Heart right ventricle (tissue), 16 donors: ENCODE measurements around the gene PIK3AP1. TPM values are rescaled to one million over a fixed set of nuclear protein-coding genes. Genes with fewer than 3 reads are reported as not detected.
"Not testable (repeated sequence)": the region's sequence is repeated elsewhere in the genome, so short reads cannot be mapped to it uniquely, and the experiment has no call there.

Source experiments
- ATAC-seq, 8 donors: fragments of 200-7000 bp; cut with Tn5 transposase; one replicate each; pipeline ENCODE4 v1.9.1; 2020; ENCODE audit warnings: mild to moderate bottlenecking in 8 of 8, moderate library complexity in 8 of 8, moderate number of reproducible peaks in 1 of 8
- DNase-seq, 2 donors: peaks; one replicate each; pipeline ENCODE4 v3.0.0-alpha.2; 2020
- H3K27ac ChIP-seq, 10 donors: fragments of 200-600 bp; sonication (generic) in 2 of 10; one replicate each; pipeline versions ENCODE4 v1.5.0 to v1.8.0; 2020 to 2022; ENCODE audit warnings: mild to moderate bottlenecking in 3 of 10
- H3K27me3 ChIP-seq, 7 donors: fragments of 200-600 bp; one replicate each; pipeline ENCODE4 v1.8.0; 2021 to 2022; ENCODE audit warnings: mild to moderate bottlenecking in 2 of 7
- H3K36me3 ChIP-seq, 9 donors: fragments of 200-600 bp; sonication (generic) in 1 of 9; one replicate each; pipeline versions ENCODE4 v1.5.0 to v1.8.0; 2020 to 2022; ENCODE audit warnings: mild to moderate bottlenecking in 2 of 9
- H3K4me1 ChIP-seq, 9 donors: fragments of 200-600 bp; sonication (generic) in 1 of 9; one replicate each; pipeline versions ENCODE4 v1.5.0 to v1.8.0; 2020 to 2022; ENCODE audit warnings: mild to moderate bottlenecking in 4 of 9
- H3K4me3 ChIP-seq, 10 donors: fragments of 200-600 bp; sonication (generic) in 2 of 10; one replicate each; pipeline versions ENCODE4 v1.5.0 to v1.8.0; 2020 to 2022; ENCODE audit warnings: mild to moderate bottlenecking in 7 of 10, moderate library complexity in 2 of 10
- H3K9me3 ChIP-seq, 11 donors: fragments of 200-600 bp in 10 of 11; sonication (generic) in 2 of 11; one replicate each; pipeline versions ENCODE4 v1.5.0 to v1.8.0; 2013 to 2022; ENCODE audit warnings: mild to moderate bottlenecking in 2 of 11, control low read depth in 1 of 11, moderate library complexity in 1 of 11
- WGBS, 2 donors: extraction: QIAGEN DNeasy Blood & Tissue Kit; methylation state at CpG; one replicate each; pipeline ENCODE4 v1.1.7; 2013; ENCODE audit warnings: inconsistent platforms in 1 of 2; 5-methylcytosine and 5-hydroxymethylcytosine counted together
- intact Hi-C, 10 donors: fragments of 100-400 bp; cut with DNase I; formaldehyde crosslinking; loops; one replicate each; pipeline versions ENCODE4 v1.11.1 to v1.14.2; 2022
- polyA plus RNA-seq, 2 donors: library from polyadenylated mRNA; stranded (reverse); fragments of 200-250 nt; gene quantifications; one replicate each; pipeline ENCODE4 v1.2.3, GENCODE V29; 2013
- total RNA-seq, 10 donors: library from RNA; stranded (reverse); fragmentation: NEBNext Ultra II Directional in 3 of 10; extraction: Animal tissue kit (Norgen Biotek cat#: 25700) in 3 of 10; gene quantifications; one replicate each; pipeline versions ENCODE4 v1.2.1 to v1.2.4, GENCODE V29; 2021 to 2023
- TF ChIP-seq, protein P1 (sequence below), 9 donors: fragments of 200-600 bp; sonication (generic) in 2 of 9; IDR thresholded peaks; one replicate each; pipeline versions ENCODE4 v1.5.0 to v1.8.0; 2021 to 2022; ENCODE audit warnings: antibody characterized with exemption in 9 of 9, mild to moderate bottlenecking in 5 of 9, moderate library complexity in 1 of 9
- donor health status: Arrhythmogenic right ventricular cardiomyopathy.
- donor health status: ischemic (EF 13 %, LVEDD 7.1; RV severe dilation, severe dysfunction).
- donor health status: healthy with polysubstance abuse.
- donor health status: DM: no; HTN: yes; CAD: no.
- donor health status: DM: no; HTN: no; CAD: no.
- donor health status: ischemic (EF 25% LVEDD 6.9; RV normal size, moderate dysfunction).
- donor health status: ischemic (EF 25% LVEDD 5.7; RV mildly dilated, moderate dysfunction).
- donor health status: healthy.
- donor health status: DM: yes; HTN: yes; CAD: no.
- donor health status: Ischemic cardiomyopathy.
- donor health status: ischemic (EF 35%, LVEDD 5.7; RV mildly dilated, moderate dysfunction).
- donor health status: nonischemic (EF 11% LVEDD 7.7; RV severe dilation, severe dysfunction).
- donor health status: DM: yes; HTN: yes; CAD: no.
- donor health status: PGD.
- donor health status: ischemic (EF 29% LVEDD 5.4; RV normal size, mild dysfunction).
- donor health status: nonischemic (EF 23%, LVEDD 6.1; RV moderate dilation, normal function).

Gene PIK3AP1
- total and polyA plus RNA-seq, 12 donors: 1.0 to 22.1 (median 3.6) TPM

DNA sequence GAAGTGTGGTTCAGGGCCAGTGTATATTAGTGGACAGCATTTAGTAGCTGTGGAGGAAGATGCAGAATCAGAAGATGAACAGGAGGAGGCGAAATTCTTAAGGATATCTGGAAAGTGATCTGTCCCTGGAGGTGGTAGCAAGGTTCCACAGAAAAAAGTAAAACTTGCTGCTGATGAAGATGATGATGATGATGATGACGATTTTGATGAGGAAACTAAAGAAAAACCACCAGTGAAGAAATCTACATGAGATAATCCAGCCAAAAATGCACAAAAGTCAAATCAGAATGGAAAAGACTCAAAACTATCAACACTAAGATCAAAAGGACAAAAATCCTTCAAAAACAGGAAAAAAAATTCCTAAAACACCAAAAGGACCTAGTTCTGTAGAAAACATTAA is 159.8 kb downstream of the PIK3AP1 start:
- DNase-seq (no peak), ATAC-seq (no peak)
- peaks cover 0 to 93% (median 28%) of the 10 kb centered on the region in 9 donors for H3K36me3 ChIP-seq
- H3K9me3 ChIP-seq: no peaks in the 10 kb centered on the region
- H3K4me3 ChIP-seq: no peak overlapping the region
- H3K27ac ChIP-seq: no peak overlapping the region
- 98% methylated on average over 2 of the region's 2 CpGs for WGBS, 2 donors
- peaks cover 0 to 14% (median 0%) of the 10 kb centered on the region in 9 donors for H3K4me1 ChIP-seq
- intact Hi-C loops: no loop called here
- no peaks in the 10 kb centered on the region for H3K27me3 ChIP-seq
- TF ChIP-seq, protein P1, sequence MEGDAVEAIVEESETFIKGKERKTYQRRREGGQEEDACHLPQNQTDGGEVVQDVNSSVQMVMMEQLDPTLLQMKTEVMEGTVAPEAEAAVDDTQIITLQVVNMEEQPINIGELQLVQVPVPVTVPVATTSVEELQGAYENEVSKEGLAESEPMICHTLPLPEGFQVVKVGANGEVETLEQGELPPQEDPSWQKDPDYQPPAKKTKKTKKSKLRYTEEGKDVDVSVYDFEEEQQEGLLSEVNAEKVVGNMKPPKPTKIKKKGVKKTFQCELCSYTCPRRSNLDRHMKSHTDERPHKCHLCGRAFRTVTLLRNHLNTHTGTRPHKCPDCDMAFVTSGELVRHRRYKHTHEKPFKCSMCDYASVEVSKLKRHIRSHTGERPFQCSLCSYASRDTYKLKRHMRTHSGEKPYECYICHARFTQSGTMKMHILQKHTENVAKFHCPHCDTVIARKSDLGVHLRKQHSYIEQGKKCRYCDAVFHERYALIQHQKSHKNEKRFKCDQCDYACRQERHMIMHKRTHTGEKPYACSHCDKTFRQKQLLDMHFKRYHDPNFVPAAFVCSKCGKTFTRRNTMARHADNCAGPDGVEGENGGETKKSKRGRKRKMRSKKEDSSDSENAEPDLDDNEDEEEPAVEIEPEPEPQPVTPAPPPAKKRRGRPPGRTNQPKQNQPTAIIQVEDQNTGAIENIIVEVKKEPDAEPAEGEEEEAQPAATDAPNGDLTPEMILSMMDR (IDR thresholded peaks at IDR 0.05): no peak

DNA sequence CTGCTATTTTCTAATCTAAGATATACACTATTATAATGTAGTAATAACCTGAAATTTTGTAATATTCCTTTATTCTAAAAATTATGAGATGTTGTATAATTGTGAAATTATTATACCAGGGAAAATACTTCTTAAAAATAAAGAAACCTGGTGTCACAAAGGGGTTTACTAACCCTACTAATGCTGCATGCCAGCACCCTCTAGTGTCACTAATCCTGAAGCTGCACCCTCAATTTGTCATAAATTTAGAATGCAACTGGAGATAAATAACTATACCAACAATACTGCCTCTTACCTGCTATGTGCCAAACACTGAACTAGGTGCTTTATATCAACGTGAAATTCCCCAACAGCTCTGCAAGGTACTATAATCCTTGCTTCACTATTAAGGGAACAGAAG is 164.3 kb downstream of the PIK3AP1 start:
- Histone ChIP-seq H3K4me1 (peaks cover 0 to 3% (median 0%) of the 10 kb centered on the region in 9 donors), H3K27me3 (no peaks in the 10 kb centered on the region), H3K4me3 (no peak overlapping the region), H3K36me3 (peaks cover 0 to 90% (median 32%) of the 10 kb centered on the region in 9 donors), H3K27ac (no peak overlapping the region), H3K9me3 (no peaks in the 10 kb centered on the region)
- intact Hi-C loops: loop anchor here in 1 of 10 donors (10.0 kb wide), 1 partner anchor 161 kb away; no protein-coding TSS in a partner anchor
- WGBS, 2 donors: 43 to 66% methylated on average over 1 of the region's 1 CpG
- TF ChIP-seq, protein P1 (IDR thresholded peaks at IDR 0.05): peak in 8 of 9 donors; percentile 15 to 66 (median 51)
- peak in 1 of 8 donors; percentile 33 for ATAC-seq
- no peak for DNase-seq

DNA sequence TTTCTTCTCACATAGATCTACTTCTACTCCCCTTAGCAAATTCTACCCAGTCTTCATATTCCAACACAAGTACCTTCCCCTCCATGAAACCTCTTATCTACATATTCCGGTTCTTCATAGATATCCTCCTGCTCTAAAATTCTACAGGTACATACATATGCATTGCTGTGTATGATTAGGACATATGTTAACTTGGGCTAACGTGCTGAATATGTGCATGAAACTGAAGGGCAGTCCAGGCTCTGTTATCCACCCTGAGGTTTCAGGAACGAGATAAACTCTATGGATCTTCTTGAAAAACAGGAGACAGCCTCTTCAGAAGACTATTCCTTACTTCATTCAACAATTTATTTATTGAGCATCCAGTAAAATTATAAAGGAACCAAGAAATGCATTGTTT is 165.0 kb downstream of the PIK3AP1 start:
- ATAC-seq (no peak), DNase-seq (no peak)
- intact Hi-C loops: loop anchor here in 1 of 10 donors (10.0 kb wide), 1 partner anchor 161 kb away; no protein-coding TSS in a partner anchor
- Histone ChIP-seq H3K9me3 (no peaks in the 10 kb centered on the region), H3K36me3 (peaks cover 0 to 90% (median 37%) of the 10 kb centered on the region in 9 donors), H3K27ac (no peak overlapping the region), H3K4me1 (no peaks in the 10 kb centered on the region), H3K27me3 (no peaks in the 10 kb centered on the region), H3K4me3 (no peak overlapping the region)
- WGBS, 2 donors: 90 to 92% methylated on average over 3 of the region's 3 CpGs
- TF ChIP-seq, protein P1 (IDR thresholded peaks at IDR 0.05): no peak

DNA sequence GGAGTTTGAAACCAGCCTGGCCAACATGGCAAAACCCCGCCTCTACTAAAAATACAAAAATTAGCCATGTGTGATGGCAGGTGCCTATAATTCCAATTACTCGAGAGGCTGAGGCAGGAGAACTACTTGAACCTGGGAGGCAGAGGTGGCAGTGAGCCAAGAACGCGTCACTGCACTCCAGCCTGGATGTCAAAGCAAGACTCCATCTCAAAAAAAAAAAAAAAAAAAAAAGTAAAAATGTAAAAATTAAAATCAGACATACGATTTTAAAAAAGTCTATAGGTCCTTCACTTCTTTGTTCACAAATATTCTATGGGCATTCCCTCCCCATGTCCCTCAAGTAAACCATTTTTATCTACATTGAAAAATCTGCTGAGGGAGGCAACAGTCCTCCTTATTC is 171.7 kb downstream of the PIK3AP1 start:
- TF ChIP-seq, protein P1 (IDR thresholded peaks at IDR 0.05): no peak
- no peaks in the 10 kb centered on the region for H3K4me1 ChIP-seq
- DNase-seq: peak in 1 of 2 donors; percentile 48
- no peak overlapping the region for H3K4me3 ChIP-seq
- H3K9me3 ChIP-seq: no peaks in the 10 kb centered on the region
- no peak overlapping the region for H3K27ac ChIP-seq
- intact Hi-C loops: no loop called here
- peaks cover 0 to 100% (median 35%) of the 10 kb centered on the region in 9 donors for H3K36me3 ChIP-seq
- 68 to 72% methylated on average over 5 of the region's 5 CpGs for WGBS, 2 donors
- ATAC-seq: no peak
- H3K27me3 ChIP-seq: no peaks in the 10 kb centered on the region

DNA sequence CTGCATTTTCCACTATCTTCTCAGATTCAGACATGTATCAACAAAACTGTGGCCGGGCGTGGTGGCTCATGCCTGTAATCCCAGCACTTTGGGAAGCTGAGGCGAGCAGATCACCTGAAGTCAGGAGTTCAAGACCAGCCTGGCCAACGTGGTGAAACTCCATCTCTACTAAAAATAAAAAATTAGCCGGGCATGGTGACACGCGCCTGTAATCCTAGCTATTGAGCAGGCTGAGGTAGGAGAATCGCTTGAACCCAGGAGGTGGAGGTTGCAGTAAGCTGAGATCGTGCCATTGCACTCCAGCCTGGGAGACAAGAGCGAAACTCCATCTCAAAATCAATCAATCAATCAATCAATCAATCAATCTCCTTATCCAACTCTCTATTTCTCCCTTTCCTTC is 174.8 kb downstream of the PIK3AP1 start:
- 92 to 93% methylated on average over 10 of the region's 10 CpGs for WGBS, 2 donors
- H3K4me3 ChIP-seq, H3K27ac ChIP-seq, intact Hi-C loops, DNase-seq, ATAC-seq, H3K27me3 ChIP-seq, H3K9me3 ChIP-seq, H3K4me1 ChIP-seq: not testable (repeated sequence)
- peaks cover 0 to 100% (median 31%) of the 10 kb centered on the region in 9 donors for H3K36me3 ChIP-seq
